Measurements from ENCODE around the gene ZKSCAN5. TPM values are rescaled to one million over a fixed set of nuclear protein-coding genes. Genes with fewer than 3 reads are reported as not detected.
A peak's percentile ranks its signal among the peaks of the same experiment; 100 is the strongest.
"Not testable (repeated sequence)": the region's sequence is repeated elsewhere in the genome, so short reads cannot be mapped to it uniquely, and the experiment has no call there.

The ZKSCAN5 gene
- total RNA-seq, 1 donor from 2014 or later = 8.0 TPM

DNA sequence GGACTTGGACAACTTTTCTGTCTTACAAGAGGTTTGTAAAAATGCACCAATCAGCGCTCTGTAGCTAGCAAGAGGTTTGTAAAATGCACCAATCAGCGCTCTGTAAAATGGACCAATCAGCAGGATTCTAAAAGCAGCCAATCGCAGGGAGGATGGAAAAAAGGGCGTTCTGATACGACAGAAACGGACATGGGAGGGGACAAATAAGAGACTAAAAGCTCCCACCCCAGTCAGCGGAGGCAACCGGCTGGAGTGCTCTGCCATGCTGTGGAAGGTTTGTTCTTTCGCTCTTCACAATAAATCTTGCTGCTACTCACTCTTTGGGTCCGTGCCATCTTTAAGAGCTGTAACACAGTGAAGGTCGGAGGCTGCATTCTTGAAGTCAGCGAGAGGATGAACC lies 3.2 kb upstream of the ZKSCAN5 start:
- not testable (repeated sequence) for DNase-seq (ENCODE audit: low spot score); H3K9me3 Mint-ChIP-seq; H3K27me3 Mint-ChIP-seq (ENCODE audit: insufficient read depth)
- Mint-ChIP-seq H3K27ac (peak overlapping the region; percentile 29), H3K36me3 (ENCODE audit: low read depth) (peaks cover 22% of the 10 kb centered on the region), H3K4me3 (peak overlapping the region; percentile 99), H3K4me1 (ENCODE audit: low read depth) (peaks cover 23% of the 10 kb centered on the region)
- intact Hi-C loops (cut with micrococcal nuclease) = loop anchor here (5.0 kb wide), 1 partner anchor 581 kb away; the partner anchor contains the start of gene ZNF3

DNA sequence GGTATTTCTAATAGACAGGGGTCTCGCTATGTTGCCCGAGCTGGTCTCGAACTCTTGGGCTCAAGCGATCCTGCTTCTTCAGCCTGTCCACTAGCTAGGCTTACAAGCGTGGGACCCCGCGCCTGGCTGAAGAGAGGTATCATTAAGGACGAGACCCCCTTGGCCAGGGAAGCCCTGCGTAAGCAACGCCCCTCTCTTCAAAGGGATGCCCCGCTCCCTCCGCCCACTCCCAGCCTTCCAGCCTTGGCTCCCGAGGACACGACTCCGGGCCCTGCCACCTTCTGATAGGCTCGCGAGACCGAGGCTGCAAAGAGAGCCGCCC lies 220 bp upstream of the ZKSCAN5 start:
- intact Hi-C loops (cut with micrococcal nuclease) = loop anchor here (1.0 to 5.0 kb wide), 10 partner anchors 32 to 597 kb away; partner anchors contain the start of genes AP4M1, BUD31, CPSF4 and FAM200A
- no peak for DNase-seq (ENCODE audit: low spot score)
- Mint-ChIP-seq H3K4me3 (peak overlapping the region; percentile 90), H3K4me1 (ENCODE audit: low read depth) (peaks cover 19% of the 10 kb centered on the region), H3K27me3 (ENCODE audit: insufficient read depth) (no peaks in the 10 kb centered on the region), H3K9me3 (no peaks in the 10 kb centered on the region), H3K27ac (peak overlapping the region; percentile 96), H3K36me3 (ENCODE audit: low read depth) (peaks cover 9% of the 10 kb centered on the region)

DNA sequence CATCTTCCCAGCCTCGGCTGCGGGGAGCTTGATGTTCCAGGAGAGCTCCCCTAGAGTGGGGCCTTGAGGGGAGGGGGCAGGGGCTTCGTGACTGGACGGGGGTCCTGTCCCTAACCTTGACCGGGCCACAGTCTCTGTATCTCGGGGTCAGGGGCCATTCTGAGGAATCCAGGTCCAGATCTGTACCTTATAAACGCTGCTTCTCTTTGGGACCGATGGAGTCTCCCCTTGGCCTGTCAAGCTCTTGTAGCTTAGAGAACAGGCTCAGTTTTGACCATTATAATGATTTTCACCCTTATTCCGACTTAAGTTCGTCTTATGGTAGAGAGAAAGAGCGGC lies 831 bp downstream of the ZKSCAN5 start:
- H3K27me3 Mint-ChIP-seq (ENCODE audit: insufficient read depth) = no peaks in the 10 kb centered on the region
- no peaks in the 10 kb centered on the region for H3K9me3 Mint-ChIP-seq
- intact Hi-C loops (cut with micrococcal nuclease) = loop anchor here (2.0 kb wide), 3 partner anchors 124 to 510 kb away; partner anchors contain the start of genes TRIM4 and ZKSCAN1
- H3K4me3 Mint-ChIP-seq = peak overlapping the region; percentile 90
- DNase-seq (ENCODE audit: low spot score) = no peak
- peaks cover 10% of the 10 kb centered on the region for H3K36me3 Mint-ChIP-seq (ENCODE audit: low read depth)
- peak overlapping the region; percentile 96 for H3K27ac Mint-ChIP-seq
- peaks cover 19% of the 10 kb centered on the region for H3K4me1 Mint-ChIP-seq (ENCODE audit: low read depth)

- Mint-ChIP-seq H3K27me3 (ENCODE audit: insufficient read depth) (no peaks in the 10 kb centered on the region), H3K27ac (no peak overlapping the region), H3K4me1 (ENCODE audit: low read depth) (peaks cover 11% of the 10 kb centered on the region), H3K4me3 (no peak overlapping the region), H3K36me3 (ENCODE audit: low read depth) (peaks cover 32% of the 10 kb centered on the region), H3K9me3 (no peaks in the 10 kb centered on the region)
- intact Hi-C loops (cut with micrococcal nuclease) = no loop called here
- no peak for DNase-seq (ENCODE audit: low spot score)
Observed at GRCh38 chr7:99514050-99514449, 9.6 kb downstream of the ZKSCAN5 start.

DNA sequence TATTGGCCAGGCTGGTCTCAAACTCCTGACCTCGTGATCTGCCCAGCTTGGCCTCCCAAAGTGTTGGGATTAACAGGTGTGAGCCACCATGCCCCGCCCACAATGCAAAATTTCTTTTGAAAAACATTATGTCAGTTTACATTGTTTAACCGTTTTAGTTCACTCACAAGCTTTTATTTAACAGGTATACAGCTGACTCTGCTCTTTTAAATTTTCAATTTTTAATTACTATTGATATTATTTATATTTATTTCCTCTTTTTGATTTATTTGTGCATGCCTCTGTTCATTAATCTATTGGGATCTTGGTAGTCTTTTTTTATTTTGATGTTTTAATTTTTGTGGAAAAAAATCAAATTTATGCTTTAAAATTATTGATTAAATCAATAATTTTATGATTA lies 16.9 kb downstream of the ZKSCAN5 start:
- Mint-ChIP-seq H3K9me3 (peaks cover 10% of the 10 kb centered on the region), H3K27ac (no peak overlapping the region), H3K27me3 (ENCODE audit: insufficient read depth) (no peaks in the 10 kb centered on the region), H3K4me1 (ENCODE audit: low read depth) (peaks cover 5% of the 10 kb centered on the region), H3K36me3 (ENCODE audit: low read depth) (peaks cover 49% of the 10 kb centered on the region), H3K4me3 (no peak overlapping the region)
- intact Hi-C loops (cut with micrococcal nuclease) = no loop called here
- DNase-seq (ENCODE audit: low spot score) = no peak

DNA sequence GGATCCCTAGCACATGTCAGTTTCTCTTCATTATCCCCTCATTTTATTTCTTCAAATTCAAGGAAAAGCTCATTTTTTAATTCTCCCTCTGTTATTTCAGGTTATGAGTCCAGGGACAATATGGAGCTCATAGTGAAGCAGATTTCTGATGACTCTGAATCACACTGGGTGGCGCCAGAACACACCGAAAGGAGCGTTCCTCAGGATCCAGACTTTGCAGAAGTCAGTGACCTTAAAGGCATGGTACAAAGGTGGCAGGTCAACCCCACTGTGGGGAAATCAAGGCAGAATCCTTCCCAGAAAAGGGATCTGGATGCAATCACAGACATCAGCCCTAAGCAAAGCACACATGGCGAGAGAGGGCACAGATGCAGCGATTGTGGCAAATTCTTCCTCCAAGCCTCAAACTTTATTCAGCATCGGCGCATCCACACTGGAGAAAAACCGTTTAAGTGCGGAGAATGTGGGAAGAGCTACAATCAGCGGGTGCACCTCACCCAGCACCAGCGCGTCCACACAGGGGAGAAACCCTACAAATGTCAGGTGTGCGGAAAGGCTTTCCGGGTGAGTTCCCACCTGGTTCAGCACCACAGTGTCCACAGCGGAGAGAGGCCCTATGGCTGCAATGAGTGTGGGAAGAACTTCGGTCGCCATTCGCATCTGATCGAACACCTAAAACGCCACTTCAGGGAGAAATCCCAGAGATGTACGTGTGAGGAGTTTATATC lies 21.4 kb downstream of the ZKSCAN5 start:
- Mint-ChIP-seq H3K4me3 (no peak overlapping the region), H3K27me3 (ENCODE audit: insufficient read depth) (no peaks in the 10 kb centered on the region), H3K27ac (no peak overlapping the region), H3K9me3 (peaks cover 35% of the 10 kb centered on the region), H3K4me1 (ENCODE audit: low read depth) (peaks cover 5% of the 10 kb centered on the region), H3K36me3 (ENCODE audit: low read depth) (peaks cover 66% of the 10 kb centered on the region)
- no peak for DNase-seq (ENCODE audit: low spot score)
- intact Hi-C loops (cut with micrococcal nuclease) = no loop called here

GRCh38 chr7:99531354-99531765 lies 26.9 kb downstream of the ZKSCAN5 start:
- intact Hi-C loops (cut with micrococcal nuclease) = no loop called here
- no peak overlapping the region for H3K4me3 Mint-ChIP-seq
- no peaks in the 10 kb centered on the region for H3K4me1 Mint-ChIP-seq (ENCODE audit: low read depth)
- DNase-seq (ENCODE audit: low spot score) = no peak
- H3K27me3 Mint-ChIP-seq (ENCODE audit: insufficient read depth) = no peaks in the 10 kb centered on the region
- no peak overlapping the region for H3K27ac Mint-ChIP-seq
- H3K9me3 Mint-ChIP-seq = peaks cover 60% of the 10 kb centered on the region
- H3K36me3 Mint-ChIP-seq (ENCODE audit: low read depth) = peaks cover 69% of the 10 kb centered on the region

GRCh38 chr7:99535667-99536066 lies 31.2 kb downstream of the ZKSCAN5 start:
- Mint-ChIP-seq H3K27ac (no peak overlapping the region), H3K27me3 (ENCODE audit: insufficient read depth) (no peaks in the 10 kb centered on the region), H3K4me1 (ENCODE audit: low read depth) (no peaks in the 10 kb centered on the region), H3K9me3 (peaks cover 62% of the 10 kb centered on the region), H3K36me3 (ENCODE audit: low read depth) (peaks cover 30% of the 10 kb centered on the region), H3K4me3 (no peak overlapping the region)
- intact Hi-C loops (cut with micrococcal nuclease) = no loop called here
- DNase-seq (ENCODE audit: low spot score) = no peak

GRCh38 chr7:99539213-99539811 lies 34.9 kb downstream of the ZKSCAN5 start:
- no peak overlapping the region for H3K4me3 Mint-ChIP-seq
- no peak overlapping the region for H3K27ac Mint-ChIP-seq
- no peaks in the 10 kb centered on the region for H3K27me3 Mint-ChIP-seq (ENCODE audit: insufficient read depth)
- intact Hi-C loops (cut with micrococcal nuclease) = no loop called here
- peaks cover 6% of the 10 kb centered on the region for H3K36me3 Mint-ChIP-seq (ENCODE audit: low read depth)
- peaks cover 57% of the 10 kb centered on the region for H3K9me3 Mint-ChIP-seq
- H3K4me1 Mint-ChIP-seq (ENCODE audit: low read depth) = no peaks in the 10 kb centered on the region
- DNase-seq (ENCODE audit: low spot score) = no peak

DNA sequence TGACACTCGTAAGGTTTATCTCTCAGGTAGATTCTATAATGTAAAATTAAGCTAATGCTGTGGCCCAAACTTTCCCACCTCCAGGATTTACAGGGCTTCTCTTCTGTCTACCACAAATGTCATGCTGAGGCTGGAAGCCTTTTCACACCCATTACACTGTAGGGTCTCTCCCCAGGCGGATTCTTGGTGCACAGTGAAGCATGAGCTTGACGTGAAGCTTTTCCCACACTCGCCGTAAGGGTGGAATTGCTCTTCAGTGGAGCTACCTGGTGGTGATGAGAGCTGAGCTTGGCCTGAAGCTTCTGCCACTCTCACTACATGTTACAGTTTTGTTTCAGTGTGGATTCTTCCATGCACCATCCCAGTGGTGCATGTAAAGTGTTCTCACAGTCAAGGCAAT lies 36.1 kb downstream of the ZKSCAN5 start:
- no peak for DNase-seq (ENCODE audit: low spot score)
- Mint-ChIP-seq H3K9me3 (peaks cover 57% of the 10 kb centered on the region), H3K27ac (no peak overlapping the region), H3K4me3 (no peak overlapping the region), H3K27me3 (ENCODE audit: insufficient read depth) (no peaks in the 10 kb centered on the region), H3K36me3 (ENCODE audit: low read depth) (peaks cover 6% of the 10 kb centered on the region), H3K4me1 (ENCODE audit: low read depth) (no peaks in the 10 kb centered on the region)
- intact Hi-C loops (cut with micrococcal nuclease) = no loop called here

GRCh38 chr7:99541212-99541611 lies 36.8 kb downstream of the ZKSCAN5 start:
- H3K4me1 Mint-ChIP-seq (ENCODE audit: low read depth) = no peaks in the 10 kb centered on the region
- intact Hi-C loops (cut with micrococcal nuclease) = no loop called here
- peaks cover 57% of the 10 kb centered on the region for H3K9me3 Mint-ChIP-seq
- H3K27ac Mint-ChIP-seq = no peak overlapping the region
- no peak overlapping the region for H3K4me3 Mint-ChIP-seq
- H3K27me3 Mint-ChIP-seq (ENCODE audit: insufficient read depth) = no peaks in the 10 kb centered on the region
- no peak for DNase-seq (ENCODE audit: low spot score)
- H3K36me3 Mint-ChIP-seq (ENCODE audit: low read depth) = peaks cover 6% of the 10 kb centered on the region

DNA sequence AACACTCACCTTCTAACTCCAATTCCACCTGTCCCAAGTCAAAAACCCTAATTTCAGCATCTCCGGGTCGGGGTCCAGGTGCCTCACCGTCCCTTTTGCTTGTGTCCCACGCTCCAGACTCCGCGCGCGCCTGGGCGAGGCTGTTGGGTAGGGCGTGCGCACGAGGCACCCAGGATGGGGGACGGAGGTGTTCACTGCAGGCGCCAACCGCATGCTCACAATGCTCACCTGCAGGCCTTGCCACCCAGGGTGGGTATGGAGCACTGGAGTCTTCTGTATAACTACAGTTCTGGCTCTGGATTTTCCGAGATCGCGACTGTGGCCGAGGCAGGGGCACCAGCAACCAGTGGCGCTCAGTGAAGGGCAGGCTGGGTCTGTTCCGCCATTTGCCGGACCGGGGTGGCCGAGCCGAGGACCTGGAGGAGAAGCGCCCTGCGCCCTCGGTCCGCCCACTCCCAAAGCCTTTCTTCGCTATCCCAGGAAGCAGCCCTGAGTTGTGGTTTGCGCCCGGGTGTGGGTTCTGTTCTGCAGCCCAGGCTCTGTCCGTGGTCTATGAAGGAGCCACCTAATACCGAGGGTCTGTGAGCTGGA lies 38.7 kb downstream of the ZKSCAN5 start:
- Mint-ChIP-seq H3K27me3 (ENCODE audit: insufficient read depth) (no peaks in the 10 kb centered on the region), H3K4me3 (no peak overlapping the region), H3K4me1 (ENCODE audit: low read depth) (no peaks in the 10 kb centered on the region), H3K36me3 (ENCODE audit: low read depth) (peaks cover 7% of the 10 kb centered on the region), H3K27ac (no peak overlapping the region), H3K9me3 (peaks cover 53% of the 10 kb centered on the region)
- intact Hi-C loops (cut with micrococcal nuclease) = no loop called here
- no peak for DNase-seq (ENCODE audit: low spot score)

- no peaks in the 10 kb centered on the region for H3K27me3 Mint-ChIP-seq (ENCODE audit: insufficient read depth)
- H3K4me3 Mint-ChIP-seq = no peak overlapping the region
- intact Hi-C loops (cut with micrococcal nuclease) = no loop called here
- no peaks in the 10 kb centered on the region for H3K4me1 Mint-ChIP-seq (ENCODE audit: low read depth)
- no peak for DNase-seq (ENCODE audit: low spot score)
- H3K36me3 Mint-ChIP-seq (ENCODE audit: low read depth) = peaks cover 11% of the 10 kb centered on the region
- peaks cover 50% of the 10 kb centered on the region for H3K9me3 Mint-ChIP-seq
- H3K27ac Mint-ChIP-seq = no peak overlapping the region
Observed at GRCh38 chr7:99543916-99544315, 39.5 kb downstream of the ZKSCAN5 start.

Data from activated T-helper 1 cell treated with anti-CD3 and anti-CD28 coated beads, Interleukin-12 subunit alpha, Interleukin-12 subunit beta, Interleukin-2, Interleukin-4 antibody, amounts not matched to agents 30 ng/mL and 10 ng/mL and 1 ng/mL, durations not matched to agents 14 hours and 24 hours and 36 hours (primary cell).